GM23338 (cell line): ENCODE data around the gene RNF44. TPM values are rescaled to one million over a fixed set of nuclear protein-coding genes. Genes with fewer than 3 reads are reported as not detected.

Source experiments
- ATAC-seq: fragments of 200-7000 bp; cut with Tn5 transposase; 3 replicates; pipeline ENCODE4 v1.9.1; 2020
- DNase-seq: peaks from one replicate; pipeline ENCODE4 v3.0.0-alpha.2; 2015; ENCODE audit warnings: low spot score
- H2AFZ ChIP-seq: fragments of 200-600 bp; sonication (generic); 2 replicates; pipeline ENCODE4 v1.8.0; 2016; ENCODE audit warnings: antibody characterized with exemption, mild to moderate bottlenecking, moderate library complexity
- H3F3A ChIP-seq: fragments of 200-600 bp; sonication (generic); replicated peaks from 2 replicates; pipeline ENCODE4 v1.8.0; 2017; ENCODE audit warnings: antibody characterized with exemption, mixed run types, low read depth
- H3K27ac ChIP-seq: fragments of 200-600 bp; sonication (generic); 2 replicates; pipeline ENCODE4 v1.6.1; 2016; ENCODE audit warnings: low read depth
- H3K27me3 ChIP-seq: fragments of 200-600 bp; sonication (generic); 2 replicates; pipeline ENCODE4 v1.8.0; 2016; ENCODE audit warnings: mild to moderate bottlenecking, mixed run types, moderate library complexity; ENCODE audit not compliant: insufficient read depth
- H3K36me3 ChIP-seq: fragments of 200-600 bp; sonication (generic); 2 replicates; pipeline ENCODE4 v1.8.0; 2016; ENCODE audit warnings: mild to moderate bottlenecking; ENCODE audit not compliant: insufficient read depth
- H3K4me1 ChIP-seq: fragments of 200-600 bp; sonication (generic); 2 replicates; pipeline ENCODE4 v1.8.0; 2016; ENCODE audit warnings: mild to moderate bottlenecking, moderate library complexity; ENCODE audit not compliant: insufficient read depth
- H3K4me2 ChIP-seq: fragments of 200-600 bp; sonication (generic); 2 replicates; pipeline ENCODE4 v1.7.1; 2017; ENCODE audit warnings: mixed run types
- H3K4me3 ChIP-seq: fragments of 200-600 bp; sonication (generic); 2 replicates; pipeline ENCODE4 v1.6.1; 2016; ENCODE audit warnings: mixed run types
- H3K79me2 ChIP-seq: fragments of 200-600 bp; sonication (generic); replicated peaks from 2 replicates; pipeline ENCODE4 v1.8.0; 2017; ENCODE audit warnings: mild to moderate bottlenecking; ENCODE audit not compliant: insufficient read depth
- H3K9me2 ChIP-seq: fragments of 200-600 bp; sonication (generic); 2 replicates; pipeline ENCODE4 v1.8.0; 2017; ENCODE audit not compliant: insufficient read depth
- H4K20me1 ChIP-seq: fragments of 200-600 bp; sonication (generic); replicated peaks from 2 replicates; pipeline ENCODE4 v1.8.0; 2017; ENCODE audit warnings: mild to moderate bottlenecking; ENCODE audit not compliant: insufficient read depth
- H3K27ac Mint-ChIP-seq: 2 replicates; pipeline ENCODE4 v1.8.0; 2020; ENCODE audit warnings: inconsistent platforms, mild to moderate bottlenecking, moderate library complexity, mixed read lengths
- H3K27me3 Mint-ChIP-seq: 3 replicates; pipeline ENCODE4 v1.8.0; 2022; ENCODE audit warnings: low read depth, mild to moderate bottlenecking, moderate library complexity, mixed read lengths, inconsistent platforms; ENCODE audit not compliant: insufficient read depth, poor library complexity
- H3K36me3 Mint-ChIP-seq: 3 replicates; pipeline ENCODE4 v1.8.0; 2021; ENCODE audit warnings: low read depth, mild to moderate bottlenecking, inconsistent platforms, moderate library complexity, mixed read lengths
- H3K4me1 Mint-ChIP-seq: 3 replicates; pipeline ENCODE4 v1.8.0; 2020; ENCODE audit warnings: mild to moderate bottlenecking, inconsistent platforms, mixed read lengths
- H3K4me3 Mint-ChIP-seq: 3 replicates; pipeline ENCODE4 v1.8.0; 2021; ENCODE audit warnings: moderate library complexity, mild to moderate bottlenecking, inconsistent platforms, mixed read lengths
- H3K9me3 Mint-ChIP-seq: 3 replicates; pipeline ENCODE4 v1.8.0; 2020; ENCODE audit warnings: moderate library complexity, mild to moderate bottlenecking, inconsistent platforms, mixed read lengths
- CREB1 ChIP-seq: fragments of 250-450 bp; sonication (Bioruptor Pico); IDR thresholded peaks from 2 replicates; pipeline ENCODE4 v1.5.0; 2020; ENCODE audit warnings: low read depth, mild to moderate bottlenecking, moderate library complexity
- EZH2 ChIP-seq: fragments of 200-600 bp; sonication (generic); IDR thresholded peaks from one replicate; pipeline ENCODE4 v1.8.0; 2017; ENCODE audit warnings: antibody characterized with exemption, mild to moderate bottlenecking, low read depth; ENCODE audit not compliant: unreplicated experiment
- EZH2phosphoT487 ChIP-seq: fragments of 200-600 bp; sonication (generic); IDR thresholded peaks from one replicate; pipeline ENCODE4 v1.8.1; 2018; ENCODE audit warnings: antibody characterized with exemption; ENCODE audit not compliant: unreplicated experiment
- JUNB ChIP-seq: IDR thresholded peaks from one replicate; pipeline ENCODE4 v1.6.1; 2016; ENCODE audit warnings: antibody characterized with exemption; ENCODE audit not compliant: unreplicated experiment
- NANOG ChIP-seq: IDR thresholded peaks from 2 replicates; pipeline ENCODE4 v1.6.1; 2016; ENCODE audit warnings: antibody characterized with exemption, borderline replicate concordance
- POLR2AphosphoS5 ChIP-seq: IDR thresholded peaks from 2 replicates; pipeline ENCODE4 v1.6.1; 2016; ENCODE audit warnings: antibody characterized with exemption, low read depth
- STAT1 ChIP-seq: IDR thresholded peaks from one replicate; pipeline ENCODE4 v1.6.1; 2016; ENCODE audit warnings: antibody characterized with exemption; ENCODE audit not compliant: unreplicated experiment
- ZNF114 ChIP-seq: fragments of 250-450 bp; sonication (Bioruptor Pico); IDR thresholded peaks from 2 replicates; pipeline ENCODE4 v1.5.0; 2020; ENCODE audit warnings: mild to moderate bottlenecking, moderate library complexity
- ZNF331 ChIP-seq: fragments of 250-450 bp; sonication (Bioruptor Pico); IDR thresholded peaks from 2 replicates; pipeline ENCODE4 v1.5.0; 2020; ENCODE audit warnings: low read depth, mild to moderate bottlenecking, moderate library complexity
- polyA plus RNA-seq: library from polyadenylated mRNA; unstranded; fragments of >200 nt; fragmentation: Nextera tagmentation; extraction: Ambion mirVana; gene quantifications from 2 replicates; pipeline ENCODE4 v1.2.1, GENCODE V29; 2016
- total RNA-seq: library from RNA; depleted of rRNA; stranded (reverse); fragments of >200 nt; shearing (Covaris generic); gene quantifications from 2 replicates; pipeline ENCODE4 v1.2.3, GENCODE V29; 2014
- TF ChIP-seq, protein P1 (sequence below), 2 experiments: fragments of 200-600 bp in 1 of 2; sonication (generic) in 1 of 2; conservative IDR thresholded peaks; 2 replicates each; pipeline versions ENCODE4 v1.5.1 to v1.6.1; 2016 to 2017; ENCODE audit warnings: antibody characterized with exemption in 2 of 2, low read depth in 2 of 2, mild to moderate bottlenecking in 2 of 2, moderate library complexity in 1 of 2
- TF ChIP-seq, protein P2 (sequence below): IDR thresholded peaks from 2 replicates; pipeline ENCODE4 v1.6.1; 2016; ENCODE audit warnings: antibody characterized with exemption
- TF ChIP-seq, protein P3 (sequence below): IDR thresholded peaks from one replicate; pipeline ENCODE4 v1.6.1; 2018; ENCODE audit warnings: antibody characterized with exemption; ENCODE audit not compliant: unreplicated experiment
- TF ChIP-seq, protein P4 (sequence below): fragments of 250-450 bp; sonication (Bioruptor Pico); IDR thresholded peaks from 2 replicates; pipeline ENCODE4 v1.5.0; 2020; ENCODE audit warnings: mild to moderate bottlenecking, moderate library complexity

The RNF44 gene
- total and polyA plus RNA-seq, 2 experiments from 2014 or later: 56.7 to 104 TPM

DNA sequence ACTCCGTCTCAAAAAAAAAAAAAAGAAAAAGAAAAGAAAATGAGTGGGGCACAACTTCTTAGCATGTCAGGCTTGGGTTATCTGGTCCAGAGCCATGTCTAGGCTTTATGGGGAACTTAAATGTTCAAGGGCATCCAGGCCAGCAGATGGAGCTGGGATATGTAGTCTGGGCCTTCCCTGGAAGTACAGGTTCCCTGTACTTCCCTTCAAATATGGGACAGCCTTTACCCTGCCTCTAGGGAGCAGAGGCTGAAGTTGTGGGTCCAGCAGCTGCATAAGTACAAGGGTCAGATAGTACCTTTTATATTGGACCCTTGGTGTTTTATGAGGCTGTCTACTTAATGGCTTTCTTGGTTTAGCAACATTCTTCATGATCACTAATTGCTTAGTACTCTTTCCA is 46.9 kb downstream of the RNF44 start:
- Histone ChIP-seq H2AFZ (no peak overlapping the region), H3K27me3 (no peaks in the 10 kb centered on the region), H3K4me1 (no peaks in the 10 kb centered on the region), H4K20me1 (peaks cover 26% of the 10 kb centered on the region), H3K9me2 (no peaks in the 10 kb centered on the region), H3K27ac (no peak overlapping the region), H3K4me2 (no peak overlapping the region), H3F3A (0 out of 2 replicates have a peak, but pooled peaks cover 5% of the 10 kb centered on the region), H3K4me3 (no peak overlapping the region), H3K36me3 (peaks cover 63% of the 10 kb centered on the region), H3K79me2 (0 out of 2 replicates have a peak, but pooled peaks cover 3% of the 10 kb centered on the region)
- H3K4me3 Mint-ChIP-seq: no peak overlapping the region
- no peak overlapping the region for H3K27ac Mint-ChIP-seq
- DNase-seq: no peak
- TF ChIP-seq STAT1 (no peak), POLR2AphosphoS5 (no peak), NANOG (no peak), ZNF114 (CRISPR knock-in tag) (no peak), EZH2 (no peak), ZNF331 (CRISPR knock-in tag) (no peak), EZH2phosphoT487 (no peak), CREB1 (CRISPR knock-in tag) (no peak), JUNB (no peak)
- TF ChIP-seq, protein P1, sequence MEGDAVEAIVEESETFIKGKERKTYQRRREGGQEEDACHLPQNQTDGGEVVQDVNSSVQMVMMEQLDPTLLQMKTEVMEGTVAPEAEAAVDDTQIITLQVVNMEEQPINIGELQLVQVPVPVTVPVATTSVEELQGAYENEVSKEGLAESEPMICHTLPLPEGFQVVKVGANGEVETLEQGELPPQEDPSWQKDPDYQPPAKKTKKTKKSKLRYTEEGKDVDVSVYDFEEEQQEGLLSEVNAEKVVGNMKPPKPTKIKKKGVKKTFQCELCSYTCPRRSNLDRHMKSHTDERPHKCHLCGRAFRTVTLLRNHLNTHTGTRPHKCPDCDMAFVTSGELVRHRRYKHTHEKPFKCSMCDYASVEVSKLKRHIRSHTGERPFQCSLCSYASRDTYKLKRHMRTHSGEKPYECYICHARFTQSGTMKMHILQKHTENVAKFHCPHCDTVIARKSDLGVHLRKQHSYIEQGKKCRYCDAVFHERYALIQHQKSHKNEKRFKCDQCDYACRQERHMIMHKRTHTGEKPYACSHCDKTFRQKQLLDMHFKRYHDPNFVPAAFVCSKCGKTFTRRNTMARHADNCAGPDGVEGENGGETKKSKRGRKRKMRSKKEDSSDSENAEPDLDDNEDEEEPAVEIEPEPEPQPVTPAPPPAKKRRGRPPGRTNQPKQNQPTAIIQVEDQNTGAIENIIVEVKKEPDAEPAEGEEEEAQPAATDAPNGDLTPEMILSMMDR (conservative IDR thresholded peaks at IDR 0.05; ENCODE audit: low read depth in 2 of 2): no peak
- TF ChIP-seq, protein P2, sequence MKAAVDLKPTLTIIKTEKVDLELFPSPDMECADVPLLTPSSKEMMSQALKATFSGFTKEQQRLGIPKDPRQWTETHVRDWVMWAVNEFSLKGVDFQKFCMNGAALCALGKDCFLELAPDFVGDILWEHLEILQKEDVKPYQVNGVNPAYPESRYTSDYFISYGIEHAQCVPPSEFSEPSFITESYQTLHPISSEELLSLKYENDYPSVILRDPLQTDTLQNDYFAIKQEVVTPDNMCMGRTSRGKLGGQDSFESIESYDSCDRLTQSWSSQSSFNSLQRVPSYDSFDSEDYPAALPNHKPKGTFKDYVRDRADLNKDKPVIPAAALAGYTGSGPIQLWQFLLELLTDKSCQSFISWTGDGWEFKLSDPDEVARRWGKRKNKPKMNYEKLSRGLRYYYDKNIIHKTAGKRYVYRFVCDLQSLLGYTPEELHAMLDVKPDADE: no peak
- TF ChIP-seq, protein P3, sequence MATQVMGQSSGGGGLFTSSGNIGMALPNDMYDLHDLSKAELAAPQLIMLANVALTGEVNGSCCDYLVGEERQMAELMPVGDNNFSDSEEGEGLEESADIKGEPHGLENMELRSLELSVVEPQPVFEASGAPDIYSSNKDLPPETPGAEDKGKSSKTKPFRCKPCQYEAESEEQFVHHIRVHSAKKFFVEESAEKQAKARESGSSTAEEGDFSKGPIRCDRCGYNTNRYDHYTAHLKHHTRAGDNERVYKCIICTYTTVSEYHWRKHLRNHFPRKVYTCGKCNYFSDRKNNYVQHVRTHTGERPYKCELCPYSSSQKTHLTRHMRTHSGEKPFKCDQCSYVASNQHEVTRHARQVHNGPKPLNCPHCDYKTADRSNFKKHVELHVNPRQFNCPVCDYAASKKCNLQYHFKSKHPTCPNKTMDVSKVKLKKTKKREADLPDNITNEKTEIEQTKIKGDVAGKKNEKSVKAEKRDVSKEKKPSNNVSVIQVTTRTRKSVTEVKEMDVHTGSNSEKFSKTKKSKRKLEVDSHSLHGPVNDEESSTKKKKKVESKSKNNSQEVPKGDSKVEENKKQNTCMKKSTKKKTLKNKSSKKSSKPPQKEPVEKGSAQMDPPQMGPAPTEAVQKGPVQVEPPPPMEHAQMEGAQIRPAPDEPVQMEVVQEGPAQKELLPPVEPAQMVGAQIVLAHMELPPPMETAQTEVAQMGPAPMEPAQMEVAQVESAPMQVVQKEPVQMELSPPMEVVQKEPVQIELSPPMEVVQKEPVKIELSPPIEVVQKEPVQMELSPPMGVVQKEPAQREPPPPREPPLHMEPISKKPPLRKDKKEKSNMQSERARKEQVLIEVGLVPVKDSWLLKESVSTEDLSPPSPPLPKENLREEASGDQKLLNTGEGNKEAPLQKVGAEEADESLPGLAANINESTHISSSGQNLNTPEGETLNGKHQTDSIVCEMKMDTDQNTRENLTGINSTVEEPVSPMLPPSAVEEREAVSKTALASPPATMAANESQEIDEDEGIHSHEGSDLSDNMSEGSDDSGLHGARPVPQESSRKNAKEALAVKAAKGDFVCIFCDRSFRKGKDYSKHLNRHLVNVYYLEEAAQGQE: no peak
- TF ChIP-seq, protein P4, sequence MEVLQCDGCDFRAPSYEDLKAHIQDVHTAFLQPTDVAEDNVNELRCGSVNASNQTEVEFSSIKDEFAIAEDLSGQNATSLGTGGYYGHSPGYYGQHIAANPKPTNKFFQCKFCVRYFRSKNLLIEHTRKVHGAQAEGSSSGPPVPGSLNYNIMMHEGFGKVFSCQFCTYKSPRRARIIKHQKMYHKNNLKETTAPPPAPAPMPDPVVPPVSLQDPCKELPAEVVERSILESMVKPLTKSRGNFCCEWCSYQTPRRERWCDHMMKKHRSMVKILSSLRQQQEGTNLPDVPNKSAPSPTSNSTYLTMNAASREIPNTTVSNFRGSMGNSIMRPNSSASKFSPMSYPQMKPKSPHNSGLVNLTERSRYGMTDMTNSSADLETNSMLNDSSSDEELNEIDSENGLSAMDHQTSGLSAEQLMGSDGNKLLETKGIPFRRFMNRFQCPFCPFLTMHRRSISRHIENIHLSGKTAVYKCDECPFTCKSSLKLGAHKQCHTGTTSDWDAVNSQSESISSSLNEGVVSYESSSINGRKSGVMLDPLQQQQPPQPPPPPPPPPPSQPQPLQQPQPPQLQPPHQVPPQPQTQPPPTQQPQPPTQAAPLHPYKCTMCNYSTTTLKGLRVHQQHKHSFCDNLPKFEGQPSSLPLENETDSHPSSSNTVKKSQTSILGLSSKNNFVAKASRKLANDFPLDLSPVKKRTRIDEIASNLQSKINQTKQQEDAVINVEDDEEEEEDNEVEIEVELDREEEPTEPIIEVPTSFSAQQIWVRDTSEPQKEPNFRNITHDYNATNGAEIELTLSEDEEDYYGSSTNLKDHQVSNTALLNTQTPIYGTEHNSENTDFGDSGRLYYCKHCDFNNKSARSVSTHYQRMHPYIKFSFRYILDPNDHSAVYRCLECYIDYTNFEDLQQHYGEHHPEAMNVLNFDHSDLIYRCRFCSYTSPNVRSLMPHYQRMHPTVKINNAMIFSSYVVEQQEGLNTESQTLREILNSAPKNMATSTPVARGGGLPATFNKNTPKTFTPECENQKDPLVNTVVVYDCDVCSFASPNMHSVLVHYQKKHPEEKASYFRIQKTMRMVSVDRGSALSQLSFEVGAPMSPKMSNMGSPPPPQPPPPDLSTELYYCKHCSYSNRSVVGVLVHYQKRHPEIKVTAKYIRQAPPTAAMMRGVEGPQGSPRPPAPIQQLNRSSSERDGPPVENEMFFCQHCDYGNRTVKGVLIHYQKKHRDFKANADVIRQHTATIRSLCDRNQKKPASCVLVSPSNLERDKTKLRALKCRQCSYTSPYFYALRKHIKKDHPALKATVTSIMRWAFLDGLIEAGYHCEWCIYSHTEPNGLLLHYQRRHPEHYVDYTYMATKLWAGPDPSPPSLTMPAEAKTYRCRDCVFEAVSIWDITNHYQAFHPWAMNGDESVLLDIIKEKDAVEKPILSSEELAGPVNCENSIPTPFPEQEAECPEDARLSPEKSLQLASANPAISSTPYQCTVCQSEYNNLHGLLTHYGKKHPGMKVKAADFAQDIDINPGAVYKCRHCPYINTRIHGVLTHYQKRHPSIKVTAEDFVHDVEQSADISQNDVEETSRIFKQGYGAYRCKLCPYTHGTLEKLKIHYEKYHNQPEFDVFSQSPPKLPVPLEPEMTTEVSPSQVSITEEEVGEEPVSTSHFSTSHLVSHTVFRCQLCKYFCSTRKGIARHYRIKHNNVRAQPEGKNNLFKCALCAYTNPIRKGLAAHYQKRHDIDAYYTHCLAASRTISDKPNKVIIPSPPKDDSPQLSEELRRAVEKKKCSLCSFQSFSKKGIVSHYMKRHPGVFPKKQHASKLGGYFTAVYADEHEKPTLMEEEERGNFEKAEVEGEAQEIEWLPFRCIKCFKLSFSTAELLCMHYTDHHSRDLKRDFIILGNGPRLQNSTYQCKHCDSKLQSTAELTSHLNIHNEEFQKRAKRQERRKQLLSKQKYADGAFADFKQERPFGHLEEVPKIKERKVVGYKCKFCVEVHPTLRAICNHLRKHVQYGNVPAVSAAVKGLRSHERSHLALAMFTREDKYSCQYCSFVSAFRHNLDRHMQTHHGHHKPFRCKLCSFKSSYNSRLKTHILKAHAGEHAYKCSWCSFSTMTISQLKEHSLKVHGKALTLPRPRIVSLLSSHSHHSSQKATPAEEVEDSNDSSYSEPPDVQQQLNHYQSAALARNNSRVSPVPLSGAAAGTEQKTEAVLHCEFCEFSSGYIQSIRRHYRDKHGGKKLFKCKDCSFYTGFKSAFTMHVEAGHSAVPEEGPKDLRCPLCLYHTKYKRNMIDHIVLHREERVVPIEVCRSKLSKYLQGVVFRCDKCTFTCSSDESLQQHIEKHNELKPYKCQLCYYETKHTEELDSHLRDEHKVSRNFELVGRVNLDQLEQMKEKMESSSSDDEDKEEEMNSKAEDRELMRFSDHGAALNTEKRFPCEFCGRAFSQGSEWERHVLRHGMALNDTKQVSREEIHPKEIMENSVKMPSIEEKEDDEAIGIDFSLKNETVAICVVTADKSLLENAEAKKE (CRISPR knock-in tag): no peak
- no peaks in the 10 kb centered on the region for H3K9me3 Mint-ChIP-seq
- ATAC-seq: no peak
- H3K27me3 Mint-ChIP-seq: peaks cover 1% of the 10 kb centered on the region
- H3K36me3 Mint-ChIP-seq: peaks cover 57% of the 10 kb centered on the region
- peaks cover 4% of the 10 kb centered on the region; the same call in 1 of the 3 replicates for H3K4me1 Mint-ChIP-seq
